ENCODE results near the gene FAM209A. TPM values are rescaled to one million over a fixed set of nuclear protein-coding genes. Genes with fewer than 3 reads are reported as not detected.

The FAM209A gene
- polyA plus RNA-seq, 1 donor (not counting 4 experiments of a cell fraction or from before 2014, with no cell fraction given): 0.35 TPM

DNA sequence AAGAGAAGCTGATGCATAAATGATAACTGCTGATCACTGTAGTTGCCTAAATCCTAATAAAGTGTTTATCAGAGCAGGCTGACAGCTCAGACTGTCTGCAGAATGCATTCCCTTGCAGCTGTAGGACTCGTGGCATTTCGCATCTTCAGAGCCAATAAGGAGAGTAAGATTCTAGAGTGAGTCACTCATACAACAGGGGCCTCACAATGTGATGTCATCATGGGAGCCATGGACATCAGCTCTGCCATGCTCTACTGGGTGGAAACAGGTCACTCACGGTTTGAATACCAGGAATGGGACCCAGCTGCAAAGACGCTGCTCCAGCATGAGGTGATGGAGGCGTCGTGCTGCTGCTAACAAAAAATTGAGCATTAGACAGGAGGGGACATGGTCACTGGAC, 15.9 kb downstream of the FAM209A start:
- H3K27ac ChIP-seq (ENCODE audit: control insufficient read depth, insufficient read depth, low read length): no peak overlapping the region
- TF ChIP-seq, protein P1, sequence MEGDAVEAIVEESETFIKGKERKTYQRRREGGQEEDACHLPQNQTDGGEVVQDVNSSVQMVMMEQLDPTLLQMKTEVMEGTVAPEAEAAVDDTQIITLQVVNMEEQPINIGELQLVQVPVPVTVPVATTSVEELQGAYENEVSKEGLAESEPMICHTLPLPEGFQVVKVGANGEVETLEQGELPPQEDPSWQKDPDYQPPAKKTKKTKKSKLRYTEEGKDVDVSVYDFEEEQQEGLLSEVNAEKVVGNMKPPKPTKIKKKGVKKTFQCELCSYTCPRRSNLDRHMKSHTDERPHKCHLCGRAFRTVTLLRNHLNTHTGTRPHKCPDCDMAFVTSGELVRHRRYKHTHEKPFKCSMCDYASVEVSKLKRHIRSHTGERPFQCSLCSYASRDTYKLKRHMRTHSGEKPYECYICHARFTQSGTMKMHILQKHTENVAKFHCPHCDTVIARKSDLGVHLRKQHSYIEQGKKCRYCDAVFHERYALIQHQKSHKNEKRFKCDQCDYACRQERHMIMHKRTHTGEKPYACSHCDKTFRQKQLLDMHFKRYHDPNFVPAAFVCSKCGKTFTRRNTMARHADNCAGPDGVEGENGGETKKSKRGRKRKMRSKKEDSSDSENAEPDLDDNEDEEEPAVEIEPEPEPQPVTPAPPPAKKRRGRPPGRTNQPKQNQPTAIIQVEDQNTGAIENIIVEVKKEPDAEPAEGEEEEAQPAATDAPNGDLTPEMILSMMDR (optimal IDR thresholded peaks at IDR 0.05 in 1 of 3, IDR thresholded peaks at IDR 0.05 in 1 of 3, conservative IDR thresholded peaks at IDR 0.05 in 1 of 3; ENCODE audit: extremely low read depth in 1 of 3, insufficient read depth in 2 of 3, low read length in 3 of 3): no peak
- no peak for TF ChIP-seq EZH2 (IDR thresholded peaks at IDR 0.05; ENCODE audit: low read length)
- no peaks in the 10 kb centered on the region for H3K79me2 ChIP-seq (ENCODE audit: control insufficient read depth, insufficient read depth, low read length)
- no peak overlapping the region for H3K9ac ChIP-seq (ENCODE audit: control insufficient read depth, extremely low read depth, insufficient read depth, low read length)
- dilution Hi-C loops (cut with MboI; ENCODE audit: extremely low pct_ligation_motif_present, low sequenced_read_pairs): no loop called here
- H3K4me1 ChIP-seq (ENCODE audit: control insufficient read depth, extremely low read depth, insufficient read depth, low read length): no peaks in the 10 kb centered on the region
- H3K9me3 ChIP-seq (ENCODE audit: control insufficient read depth, low read depth, low read length): no peaks in the 10 kb centered on the region
- no peaks in the 10 kb centered on the region for H3K36me3 ChIP-seq (ENCODE audit: control insufficient read depth in 2 of 2, extremely low read depth in 1 of 2, insufficient read depth in 2 of 2, low read length in 2 of 2)
- no peaks in the 10 kb centered on the region for H4K20me1 ChIP-seq (ENCODE audit: control insufficient read depth, extremely low read depth, insufficient read depth, low read length)
- H3K27me3 ChIP-seq (ENCODE audit: control insufficient read depth, extremely low read depth, insufficient read depth, low read length): no peaks in the 10 kb centered on the region
- no peak overlapping the region for H3K4me2 ChIP-seq (ENCODE audit: control insufficient read depth, extremely low read depth, insufficient read depth, low read depth, low read length)
- DNase-seq (ENCODE audit: low read depth, low spot score): no peak
- H2AFZ ChIP-seq (ENCODE audit: control insufficient read depth, low read length): no peak overlapping the region
- no peak overlapping the region for H3K4me3 ChIP-seq (ENCODE audit: control insufficient read depth in 2 of 3, extremely low read depth in 1 of 3, insufficient read depth in 2 of 3, low read depth in 1 of 3, low read length in 3 of 3)
- no peak for FAIRE-seq
- no peaks in the 10 kb centered on the region for H3K9me1 ChIP-seq (ENCODE audit: control insufficient read depth, extremely low read depth, insufficient read depth, low read length)

DNA sequence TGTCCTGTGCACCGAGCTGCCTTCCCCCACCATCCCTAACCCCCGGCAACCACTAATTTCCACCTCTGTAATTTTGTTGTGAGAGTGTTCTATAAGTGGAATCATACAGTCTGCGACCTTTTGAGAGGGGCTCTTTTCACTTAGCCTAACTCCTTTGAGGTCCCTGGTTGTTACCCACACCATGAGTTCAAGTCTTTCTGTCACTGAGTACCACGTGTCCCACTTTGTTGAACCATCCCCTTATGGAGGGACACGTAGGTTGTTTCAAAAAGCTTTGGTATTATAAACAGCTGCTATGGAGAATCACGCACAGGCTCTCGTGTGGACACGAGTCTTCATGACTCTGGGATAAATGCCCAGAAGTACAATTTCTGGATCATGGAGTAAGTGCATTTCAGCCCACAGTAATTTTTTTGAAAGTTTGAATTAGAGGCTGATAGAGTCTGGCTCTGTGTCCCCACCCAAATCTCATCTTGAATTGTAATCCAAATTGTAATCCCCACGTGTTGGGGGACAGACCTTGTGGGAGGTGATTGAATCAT, 18.0 kb downstream of the FAM209A start:
- H3K79me2 ChIP-seq (ENCODE audit: control insufficient read depth, insufficient read depth, low read length): no peaks in the 10 kb centered on the region
- no peaks in the 10 kb centered on the region for H3K27me3 ChIP-seq (ENCODE audit: control insufficient read depth, extremely low read depth, insufficient read depth, low read length)
- DNase-seq (ENCODE audit: low read depth, low spot score) (no peak), FAIRE-seq (no peak)
- no peaks in the 10 kb centered on the region for H3K36me3 ChIP-seq (ENCODE audit: control insufficient read depth in 2 of 2, extremely low read depth in 1 of 2, insufficient read depth in 2 of 2, low read length in 2 of 2)
- no peak overlapping the region for H3K27ac ChIP-seq (ENCODE audit: control insufficient read depth, insufficient read depth, low read length)
- no peak overlapping the region for H3K4me2 ChIP-seq (ENCODE audit: control insufficient read depth, extremely low read depth, insufficient read depth, low read depth, low read length)
- H2AFZ ChIP-seq (ENCODE audit: control insufficient read depth, low read length): no peak overlapping the region
- no peak for TF ChIP-seq EZH2 (IDR thresholded peaks at IDR 0.05; ENCODE audit: low read length)
- TF ChIP-seq, protein P1 (optimal IDR thresholded peaks at IDR 0.05 in 1 of 3, IDR thresholded peaks at IDR 0.05 in 1 of 3, conservative IDR thresholded peaks at IDR 0.05 in 1 of 3; ENCODE audit: extremely low read depth in 1 of 3, insufficient read depth in 2 of 3, low read length in 3 of 3): no peak
- no peaks in the 10 kb centered on the region for H3K9me1 ChIP-seq (ENCODE audit: control insufficient read depth, extremely low read depth, insufficient read depth, low read length)
- dilution Hi-C loops (cut with MboI; ENCODE audit: extremely low pct_ligation_motif_present, low sequenced_read_pairs): no loop called here
- H3K4me1 ChIP-seq (ENCODE audit: control insufficient read depth, extremely low read depth, insufficient read depth, low read length): no peaks in the 10 kb centered on the region
- H3K9ac ChIP-seq (ENCODE audit: control insufficient read depth, extremely low read depth, insufficient read depth, low read length): no peak overlapping the region
- no peaks in the 10 kb centered on the region for H3K9me3 ChIP-seq (ENCODE audit: control insufficient read depth, low read depth, low read length)
- H3K4me3 ChIP-seq (ENCODE audit: control insufficient read depth in 2 of 3, extremely low read depth in 1 of 3, insufficient read depth in 2 of 3, low read depth in 1 of 3, low read length in 3 of 3): no peak overlapping the region
- H4K20me1 ChIP-seq (ENCODE audit: control insufficient read depth, extremely low read depth, insufficient read depth, low read length): no peaks in the 10 kb centered on the region

Data from keratinocyte (primary cell).